ENCODE data around the gene RPL15. TPM values are rescaled to one million over a fixed set of nuclear protein-coding genes. Genes with fewer than 3 reads are reported as not detected.
A peak's percentile ranks its signal among the peaks of the same experiment; 100 is the strongest.

Gene RPL15
- polyA plus RNA-seq, 2 of the 4 experiments (the other 2 are of a cell fraction), result 2,178 to 2,933 TPM

- no peak for TF ChIP-seq HMGXB4 (CRISPR knock-in tag; IDR thresholded peaks at IDR 0.05; ENCODE audit: borderline replicate concordance)
- no peak for TF ChIP-seq CHD2 (IDR thresholded peaks at IDR 0.05; ENCODE audit: low read length, partially characterized antibody)
- TF ChIP-seq ELK1 (IDR thresholded peaks at IDR 0.05; ENCODE audit: low read depth, low read length), result no peak
- TF ChIP-seq BCL3 (IDR thresholded peaks at IDR 0.05), result peak; percentile 40; the same call in 1 of the 3 replicates
- TF ChIP-seq HEYL (CRISPR knock-in tag; IDR thresholded peaks at IDR 0.05), result no peak
- no peak for TF ChIP-seq EHMT2 (IDR thresholded peaks at IDR 0.05; ENCODE audit: low read depth)
- TF ChIP-seq ESRRA (IDR thresholded peaks at IDR 0.05; ENCODE audit: borderline replicate concordance, low read length), result no peak
- no peak for TF ChIP-seq ZNF302 (CRISPR knock-in tag; IDR thresholded peaks at IDR 0.05)
- no peak for TF ChIP-seq NR3C1 (IDR thresholded peaks at IDR 0.05)
- peak; percentile 75; the same call in 1 of the 2 replicates for TF ChIP-seq BHLHE40 (IDR thresholded peaks at IDR 0.05; ENCODE audit: low read depth, low read length)
- no peak for TF ChIP-seq KDM5A (IDR thresholded peaks at IDR 0.05)
- peak; percentile 27 to 41; a peak in 1 of 4 replicates for TF ChIP-seq CEBPB (IDR thresholded peaks at IDR 0.05)
- TF ChIP-seq RARB (CRISPR knock-in tag; IDR thresholded peaks at IDR 0.05), result no peak
- no peak for TF ChIP-seq POLR2A (IDR thresholded peaks at IDR 0.05; ENCODE audit: low read length)
- no peak for TF ChIP-seq HES2 (IDR thresholded peaks at IDR 0.05)
- TF ChIP-seq CHD4 (IDR thresholded peaks at IDR 0.05; ENCODE audit: borderline replicate concordance), result no peak
- TF ChIP-seq JUN (IDR thresholded peaks at IDR 0.05), result peak in 1 of 2 experiments; percentile 62; a peak in 3 of 5 replicates
- TF ChIP-seq EP300 (IDR thresholded peaks at IDR 0.05), result no peak
- TF ChIP-seq TFCP2L1 (CRISPR knock-in tag; IDR thresholded peaks at IDR 0.05), result peak; percentile 86
- TF ChIP-seq POLR2AphosphoS2 (conservative IDR thresholded peaks at IDR 0.05; ENCODE audit: low read length), result peak; percentile 91
- TF ChIP-seq ZSCAN20 (CRISPR knock-in tag; IDR thresholded peaks at IDR 0.05), result no peak
- peak; percentile 71; the same call in 1 of the 2 replicates for TF ChIP-seq USF2 (IDR thresholded peaks at IDR 0.05)
- peak; percentile 68; the same call in 1 of the 2 replicates for TF ChIP-seq GATA3 (IDR thresholded peaks at IDR 0.05; ENCODE audit: borderline replicate concordance)
- TF ChIP-seq SMC3 (IDR thresholded peaks at IDR 0.05), result no peak
These were observed 29.2 kb downstream of the RPL15 start (continued) for GRCh38 chr3:23945913-23946687.

- Histone ChIP-seq H3K27ac (no peak overlapping the region), H3K4me1 (peaks cover 35% of the 10 kb centered on the region), H3K4me3 (no peak overlapping the region), H3K4me2 (no peak overlapping the region), H3K9me3 (no peaks in the 10 kb centered on the region)
- no peak for FAIRE-seq
- TF ChIP-seq TFCP2L1 (CRISPR knock-in tag; IDR thresholded peaks at IDR 0.05) (0 out of 2 replicates have a peak, but pooled peaks have one; percentile 41), HES2 (IDR thresholded peaks at IDR 0.05) (no peak)
- no peak for DNase-seq (ENCODE audit: low read depth in 1 of 2, low spot score in 1 of 2)
- CTCF ChIA-PET, result interaction anchor here (1.4 kb wide), 2 partner anchors 9 to 21 kb away, joined by 4 to 7 read pairs; no protein-coding TSS in a partner anchor
- ATAC-seq, result no peak
- POLR2A ChIA-PET, result interaction anchor here (0.6 kb wide), 1 partner anchor 12 kb away, joined by 3 read pairs; no protein-coding TSS in a partner anchor
- 87% methylated on average over 2 of the region's 2 CpGs for WGBS (ENCODE audit: missing lambda C conversion rate)
These were observed 31.8 kb downstream of the RPL15 start for GRCh38 chr3:23948761-23949160.
